Stimulated activated naive CD4-positive, alpha-beta T cell treated with Interleukin-2 at 50 U/mL for 16 hours (primary cell): Measurements from ENCODE around the gene ANGEL2.
A peak's percentile ranks its signal among the peaks of the same experiment; 100 is the strongest.
"Not testable (repeated sequence)": the region's sequence is repeated elsewhere in the genome, so short reads cannot be mapped to it uniquely, and the experiment has no call there.

Source experiments
- DNase-seq: peaks from one replicate; lab custom pipeline; 2025; lab: John Stamatoyannopoulos, UW

The ANGEL2 gene

DNA sequence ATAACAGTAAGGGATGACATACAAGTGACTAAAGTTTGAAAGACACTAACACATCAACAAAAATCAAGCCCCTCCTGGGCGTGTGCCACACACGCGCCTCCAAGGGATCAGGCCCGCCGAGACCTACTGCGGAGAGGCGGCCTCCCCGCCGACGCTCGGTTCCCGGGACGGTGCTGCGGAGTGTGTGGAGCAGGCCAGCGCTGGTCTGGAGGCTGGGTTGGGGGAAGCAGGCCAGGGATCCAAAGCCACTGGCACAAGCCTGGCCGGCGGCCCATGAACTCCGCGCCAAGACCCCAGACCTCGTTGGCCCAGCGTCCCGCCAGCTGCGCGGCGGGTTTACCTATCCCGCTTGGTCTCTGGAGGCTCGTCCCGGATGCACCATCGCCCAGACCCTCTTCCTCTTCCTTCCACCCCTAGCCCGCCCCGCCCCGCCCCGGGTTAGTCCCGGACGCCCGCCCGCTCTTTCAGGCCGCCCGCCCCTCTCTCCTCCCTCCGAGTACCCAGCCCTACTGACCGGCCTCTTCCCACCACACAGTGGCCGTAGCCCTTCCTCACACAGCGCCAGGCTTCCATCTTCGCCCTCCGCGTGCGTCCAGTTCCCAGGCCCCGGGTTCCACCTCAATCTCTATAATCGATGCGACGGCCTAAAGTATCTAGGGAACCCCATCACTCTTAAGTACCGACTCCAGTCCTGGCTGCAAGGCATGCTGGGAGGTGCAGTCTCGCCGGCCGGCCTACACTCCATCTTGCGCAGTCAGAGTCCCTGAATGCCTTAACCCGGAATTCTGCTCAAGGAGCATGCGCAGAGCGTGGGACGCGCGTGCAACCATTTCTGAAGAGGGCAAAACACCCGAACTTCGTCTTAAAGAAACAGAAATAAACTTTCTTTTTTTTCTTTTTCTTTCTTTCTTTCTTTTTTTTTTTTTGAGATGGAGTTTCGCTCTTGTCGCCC is at the start of gene ANGEL2:
Gene ANGEL2, minus strand, starts transcription at position 769 of the 952 bp plus-strand sequence. Its CDS starts 196 bp downstream, at position 573.
- peak; percentile 96 for DNase-seq

DNA sequence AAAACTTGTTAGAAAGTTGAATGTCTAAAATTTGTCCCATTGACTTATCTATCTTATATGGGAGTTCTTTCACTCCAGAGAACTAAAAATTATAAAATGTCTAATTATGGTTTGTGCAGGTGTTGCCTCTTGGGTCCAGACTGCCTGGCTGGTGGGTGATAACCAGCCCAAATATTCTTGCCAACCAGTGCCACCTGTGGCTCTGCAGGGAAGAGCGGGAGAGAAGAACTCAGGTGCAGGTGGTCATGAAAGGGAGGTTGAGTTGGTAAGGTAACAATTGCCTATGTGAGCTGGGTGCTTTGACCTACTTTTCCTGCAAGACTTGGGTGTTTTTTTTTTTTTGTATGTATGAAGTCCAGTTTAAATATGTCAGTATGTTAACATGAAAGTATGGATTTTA is 45.6 kb upstream of the ANGEL2 start:
- no peak for DNase-seq

DNA sequence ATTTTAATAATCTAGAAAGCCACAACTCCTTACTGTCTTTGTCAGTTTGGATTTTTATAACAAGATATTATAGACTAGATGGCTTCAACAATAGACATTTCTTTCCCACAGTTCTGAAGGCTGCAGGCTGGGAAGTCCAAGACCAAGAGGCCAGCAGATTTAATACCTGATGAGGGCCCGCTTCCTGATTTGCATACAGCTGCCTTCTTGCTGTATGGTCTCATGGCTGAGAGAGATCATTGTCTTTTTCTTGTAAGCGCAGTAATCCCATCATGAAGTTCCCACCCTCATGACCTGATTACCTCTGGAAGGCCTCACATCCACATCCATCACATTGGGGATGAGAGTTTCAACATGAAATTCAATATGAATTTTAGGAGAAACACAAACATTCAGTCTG is 45.2 kb upstream of the ANGEL2 start:
- no peak for DNase-seq

GRCh38 chr1:213057264-213058059 is 41.8 kb upstream of the ANGEL2 start:
- DNase-seq: no peak

- DNase-seq: no peak
Measured at GRCh38 chr1:213055767-213056166, 40.1 kb upstream of the ANGEL2 start.

GRCh38 chr1:213054733-213055591 is 39.3 kb upstream of the ANGEL2 start:
- no peak for DNase-seq

DNA sequence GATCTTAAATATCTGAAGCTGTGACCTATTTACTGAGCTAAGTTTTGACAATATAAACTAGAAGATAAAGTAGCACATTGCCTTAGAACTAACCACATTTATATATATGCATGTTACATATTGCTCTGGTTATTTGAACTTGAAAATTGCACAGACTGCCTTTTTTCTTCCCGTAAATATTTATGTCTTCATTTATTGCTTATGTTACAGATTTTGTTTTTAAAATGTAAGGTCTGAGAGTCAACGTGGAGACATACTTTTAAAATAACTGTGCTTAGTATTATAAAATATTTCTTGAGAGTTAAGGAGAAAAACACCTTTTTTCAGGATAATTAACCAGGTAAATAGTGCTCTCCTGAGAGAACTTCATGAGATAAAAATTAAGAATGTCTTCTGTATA is 38.5 kb upstream of the ANGEL2 start:
- DNase-seq: no peak

- DNase-seq: no peak
Measured at GRCh38 chr1:213053455-213053854, 37.8 kb upstream of the ANGEL2 start.

- DNase-seq: no peak
Measured at GRCh38 chr1:213051881-213052202, 36.2 kb upstream of the ANGEL2 start.

- DNase-seq: peak; percentile 87
Measured at GRCh38 chr1:213051127-213051880, 35.6 kb upstream of the ANGEL2 start, which contains the start of gene RPS6KC1. Gene RPS6KC1, plus strand, starts transcription at chr1:213051241. Its CDS starts 164 bp downstream, at chr1:213051405.

GRCh38 chr1:213050745-213051126 is 35.1 kb upstream of the ANGEL2 start:
- no peak for DNase-seq

GRCh38 chr1:213049232-213049631 is 33.6 kb upstream of the ANGEL2 start:
- DNase-seq: no peak

DNA sequence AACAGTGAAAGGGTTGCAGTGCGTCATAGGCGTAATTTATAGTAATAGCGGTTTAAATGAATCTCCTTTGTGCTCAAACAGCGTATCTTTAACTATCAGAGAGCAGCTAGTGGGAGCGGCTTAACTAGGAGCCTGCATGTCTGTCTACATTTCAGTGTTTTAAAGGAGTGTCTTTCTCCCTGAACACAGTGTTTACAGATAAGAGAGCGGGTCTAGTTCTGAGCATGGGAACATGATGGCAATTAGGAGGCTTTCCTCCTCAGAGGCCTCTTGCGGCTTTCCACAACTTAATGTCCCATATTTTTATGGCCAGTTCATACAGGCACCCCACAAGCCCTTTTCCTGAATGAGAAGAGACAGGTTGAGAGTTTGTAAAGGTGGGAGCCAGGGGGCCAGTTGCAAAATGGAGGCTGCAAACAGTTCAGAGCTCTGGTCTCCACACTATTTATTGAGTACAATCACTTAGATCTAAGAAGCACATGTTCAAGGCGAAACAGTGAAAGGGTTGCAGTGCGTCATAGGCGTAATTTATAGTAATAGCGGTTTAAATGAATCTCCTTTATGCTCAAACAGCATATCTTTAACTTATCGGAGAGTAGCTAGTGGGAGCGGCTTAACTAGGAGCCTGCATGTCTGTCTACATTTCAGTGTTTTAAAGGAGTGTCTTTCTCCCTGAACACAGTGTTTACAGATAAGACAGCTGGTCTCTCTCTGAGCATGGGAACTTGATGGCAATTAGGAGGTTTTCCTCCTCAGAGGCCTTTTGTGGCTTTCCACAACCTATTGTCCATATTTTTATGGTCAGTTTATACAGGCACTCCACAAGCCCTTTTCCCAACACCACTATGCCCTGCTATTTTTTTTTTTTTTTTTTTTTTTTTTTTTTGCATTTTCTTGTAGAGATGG is 29.9 kb upstream of the ANGEL2 start:
- DNase-seq: not testable (repeated sequence)

DNA sequence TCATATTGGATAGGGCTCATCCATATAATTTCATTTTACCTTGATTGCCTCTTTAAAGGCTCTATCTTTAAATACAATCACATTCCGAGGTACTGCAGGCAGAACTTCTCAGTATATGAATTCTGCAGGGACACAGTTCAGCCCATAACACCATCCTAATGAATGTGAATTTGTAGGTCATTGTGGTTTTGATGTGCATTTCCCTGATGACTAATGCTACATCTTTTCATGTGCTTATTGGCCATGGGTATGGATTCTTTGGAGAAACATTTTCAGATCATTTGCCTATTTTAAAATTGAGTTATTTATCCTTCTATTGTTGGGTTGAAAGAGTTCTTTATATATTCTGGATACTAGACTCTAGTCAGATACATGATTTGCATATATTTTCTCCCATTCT is 25.8 kb upstream of the ANGEL2 start:
- no peak for DNase-seq

DNA sequence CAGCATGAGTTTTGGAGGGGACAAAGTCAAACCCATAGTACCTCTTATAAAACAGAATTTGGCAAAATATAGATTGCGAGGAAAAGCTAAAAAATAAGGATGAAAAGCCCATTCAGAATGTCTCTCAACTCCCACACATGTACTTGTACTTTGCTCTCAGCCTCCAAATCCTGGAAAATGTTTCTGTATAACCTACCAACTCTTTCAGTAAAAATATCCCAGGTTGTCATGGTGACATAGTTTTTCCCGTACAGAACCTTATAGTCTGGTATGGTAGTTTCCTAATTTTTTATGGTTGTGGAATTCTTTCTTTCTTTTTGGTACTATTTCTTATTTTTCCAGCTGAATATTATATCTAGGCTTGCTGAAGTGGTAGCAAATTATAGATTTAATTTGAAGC is 19.9 kb upstream of the ANGEL2 start:
- no peak for DNase-seq

DNA sequence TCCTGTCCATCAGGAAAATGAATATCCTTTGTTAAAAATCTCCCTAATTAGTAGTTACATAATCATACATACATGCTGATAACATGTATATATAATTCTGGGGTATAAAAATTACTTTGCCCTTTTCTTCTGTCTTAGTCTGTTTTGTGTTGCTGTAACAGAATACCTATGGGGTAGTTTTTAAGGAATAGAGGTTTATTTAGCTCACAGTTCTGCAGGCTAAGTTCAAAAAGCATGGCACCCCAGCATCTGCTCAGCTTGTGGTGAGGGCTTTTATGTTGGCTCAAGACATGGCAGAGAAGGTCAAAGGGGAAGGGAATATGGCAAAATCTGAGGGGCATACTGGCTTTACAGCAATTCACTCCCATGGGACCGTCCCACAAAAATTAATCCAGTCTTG is 19.0 kb upstream of the ANGEL2 start:
- DNase-seq: no peak

DNA sequence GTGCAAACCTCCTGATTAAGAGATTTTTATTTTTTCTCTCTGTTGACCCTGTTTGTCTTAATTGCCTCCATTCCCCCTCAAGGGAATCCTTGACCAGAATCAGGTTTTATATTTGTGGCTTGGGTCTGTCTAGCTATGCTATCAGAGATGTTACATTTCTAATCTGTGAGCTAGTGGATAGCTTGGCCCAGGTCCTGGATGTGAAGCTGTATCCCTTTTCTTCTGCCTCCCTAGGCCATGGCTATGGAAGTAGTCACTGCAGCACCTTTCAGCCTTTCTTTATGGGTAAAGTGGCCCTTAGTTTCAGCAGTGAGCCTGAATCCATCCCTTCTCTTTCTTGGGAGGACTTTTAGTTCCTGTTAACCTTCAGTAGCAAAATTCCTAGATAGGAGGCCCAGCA is 17.0 kb upstream of the ANGEL2 start:
- DNase-seq: no peak

- not testable (repeated sequence) for DNase-seq
Measured at GRCh38 chr1:213027024-213027423, 11.4 kb upstream of the ANGEL2 start.

DNA sequence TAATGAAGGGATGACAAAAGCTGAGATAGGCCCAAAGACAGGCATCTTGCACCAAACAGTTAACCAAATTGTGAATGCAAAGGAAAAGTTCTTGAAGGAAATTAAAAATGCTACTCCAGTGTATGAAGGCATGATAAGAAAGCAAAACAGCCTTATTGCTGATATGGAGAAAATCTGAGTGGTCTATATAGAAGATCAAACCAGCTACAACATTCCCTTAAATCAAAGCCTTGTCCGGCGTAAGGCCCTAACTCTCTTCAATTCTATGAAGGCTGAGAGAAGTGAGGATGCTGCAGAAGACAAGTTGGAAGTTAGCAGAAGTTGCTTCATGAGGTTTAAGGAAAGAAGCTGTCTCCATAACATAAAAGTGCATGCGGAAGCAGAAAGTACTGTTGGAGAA is 4.3 kb upstream of the ANGEL2 start:
- DNase-seq: no peak

DNA sequence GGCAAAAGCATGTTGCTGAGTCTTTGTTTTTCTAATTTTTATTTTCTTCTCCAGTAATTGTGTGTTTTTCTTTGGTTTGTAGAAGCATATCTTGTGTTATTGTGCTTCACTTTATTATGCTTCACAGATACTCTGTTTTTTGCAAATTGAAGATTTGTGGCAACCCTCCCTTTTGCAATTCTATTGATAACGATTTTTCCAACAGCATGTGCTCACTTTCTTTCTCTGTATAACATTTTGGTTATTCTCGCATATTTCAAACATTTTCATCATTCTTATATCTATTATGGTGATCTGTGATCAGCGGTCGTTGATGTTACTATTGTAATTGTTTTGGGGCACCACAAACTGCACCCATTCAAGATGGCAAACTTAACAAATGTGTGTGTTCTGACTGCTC is 3.8 kb upstream of the ANGEL2 start:
- DNase-seq: no peak
